ENCODE measurements around the gene ASB8.
A peak's percentile ranks its signal among the peaks of the same experiment; 100 is the strongest.
"Not testable (repeated sequence)": the region's sequence is repeated elsewhere in the genome, so short reads cannot be mapped to it uniquely, and the experiment has no call there.

The ASB8 gene

DNA sequence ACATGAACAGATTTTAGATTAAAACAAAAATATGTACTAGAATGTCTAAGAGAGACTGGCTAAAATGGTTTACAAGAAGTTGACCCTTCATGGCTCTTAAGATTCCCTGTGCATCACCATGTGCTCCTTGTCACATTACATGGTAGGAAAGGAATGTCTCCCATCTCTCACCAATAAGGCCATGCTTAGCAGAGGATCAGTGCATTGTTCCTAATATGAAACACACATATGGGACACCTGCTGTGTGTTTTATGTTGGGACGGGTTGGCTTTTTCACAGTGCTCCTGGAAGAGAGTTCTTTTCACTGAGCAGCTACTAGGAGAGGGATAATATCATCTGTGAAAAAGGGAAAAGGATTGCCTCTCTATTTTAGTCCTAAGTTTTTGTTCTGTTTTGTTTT, 28.5 kb downstream of the ASB8 start:
- Histone ChIP-seq H3K27me3 (ENCODE audit: control insufficient read depth, insufficient read depth, low read length) (no peaks in the 10 kb centered on the region), H3K9ac (ENCODE audit: low read length) (no peak overlapping the region), H3K27ac (ENCODE audit: low read length) (no peak overlapping the region), H3K36me3 (ENCODE audit: control insufficient read depth, low read depth, low read length) (peaks cover 73% of the 10 kb centered on the region), H3K9me3 (ENCODE audit: control insufficient read depth, low read depth, low read length) (no peaks in the 10 kb centered on the region), H3K4me1 (ENCODE audit: control insufficient read depth, low read depth, low read length) (no peaks in the 10 kb centered on the region), H3K4me3 (ENCODE audit: low read length) (no peak overlapping the region)

DNA sequence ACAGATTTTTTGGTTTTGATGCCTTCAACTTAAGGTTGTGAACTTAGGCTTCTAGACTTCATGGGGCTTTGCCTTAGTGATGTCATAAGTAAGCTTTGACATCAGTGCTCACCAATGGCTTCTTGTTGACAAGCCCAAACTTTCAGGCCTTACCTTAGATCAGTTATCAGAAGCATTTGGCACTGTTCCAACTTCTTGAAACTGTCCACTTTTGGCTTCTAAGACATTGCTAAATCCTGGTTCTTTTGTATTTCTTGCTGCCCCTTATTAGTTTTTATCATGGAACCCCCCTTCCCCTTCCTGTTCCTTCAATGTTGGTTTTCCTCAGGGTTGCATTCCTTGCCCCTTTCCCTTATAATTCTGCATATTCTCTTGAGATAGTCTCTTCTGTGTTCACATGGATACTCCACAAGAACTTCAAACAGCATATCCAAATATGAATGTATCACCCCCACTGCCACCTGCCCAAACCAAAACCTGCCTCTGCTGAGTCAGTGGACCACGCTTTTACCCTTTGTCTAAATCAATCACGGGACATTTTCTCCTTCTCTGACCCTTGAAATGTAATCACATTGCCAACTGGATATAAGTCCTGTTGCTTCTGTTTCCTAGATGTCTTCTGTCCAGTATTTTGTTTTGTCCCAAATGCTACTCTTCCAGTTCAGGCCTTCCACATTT, 30.2 kb downstream of the ASB8 start:
- Histone ChIP-seq H3K27ac (ENCODE audit: low read length) (no peak overlapping the region), H3K27me3 (ENCODE audit: control insufficient read depth, insufficient read depth, low read length) (no peaks in the 10 kb centered on the region), H3K9me3 (ENCODE audit: control insufficient read depth, low read depth, low read length) (no peaks in the 10 kb centered on the region), H3K9ac (ENCODE audit: low read length) (no peak overlapping the region), H3K4me3 (ENCODE audit: low read length) (no peak overlapping the region), H3K36me3 (ENCODE audit: control insufficient read depth, low read depth, low read length) (peaks cover 71% of the 10 kb centered on the region), H3K4me1 (ENCODE audit: control insufficient read depth, low read depth, low read length) (no peaks in the 10 kb centered on the region)

DNA sequence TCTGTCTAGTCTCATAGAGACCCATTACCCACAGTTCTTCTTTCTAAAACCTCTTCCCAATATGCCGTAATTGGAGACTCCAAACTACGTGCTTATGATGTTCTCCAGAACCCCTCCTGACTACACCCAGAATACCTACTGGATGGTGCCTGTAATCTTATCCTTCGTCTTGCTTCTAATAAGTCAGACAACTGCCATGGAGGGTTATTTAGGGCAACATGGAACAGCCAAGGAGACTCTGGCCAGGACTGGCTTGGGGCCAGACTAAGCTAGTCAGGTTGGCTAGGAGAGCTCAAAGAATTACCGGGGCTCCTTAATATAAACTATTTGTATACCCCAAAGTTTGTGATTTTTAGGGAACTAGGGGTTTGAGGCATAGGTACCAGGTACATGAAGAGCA, 31.3 kb downstream of the ASB8 start:
- Histone ChIP-seq H3K36me3 (ENCODE audit: control insufficient read depth, low read depth, low read length) (peaks cover 60% of the 10 kb centered on the region), H3K9me3 (ENCODE audit: control insufficient read depth, low read depth, low read length) (no peaks in the 10 kb centered on the region), H3K9ac (ENCODE audit: low read length) (no peak overlapping the region), H3K4me1 (ENCODE audit: control insufficient read depth, low read depth, low read length) (no peaks in the 10 kb centered on the region), H3K4me3 (ENCODE audit: low read length) (no peak overlapping the region), H3K27me3 (ENCODE audit: control insufficient read depth, insufficient read depth, low read length) (no peaks in the 10 kb centered on the region), H3K27ac (ENCODE audit: low read length) (no peak overlapping the region)

DNA sequence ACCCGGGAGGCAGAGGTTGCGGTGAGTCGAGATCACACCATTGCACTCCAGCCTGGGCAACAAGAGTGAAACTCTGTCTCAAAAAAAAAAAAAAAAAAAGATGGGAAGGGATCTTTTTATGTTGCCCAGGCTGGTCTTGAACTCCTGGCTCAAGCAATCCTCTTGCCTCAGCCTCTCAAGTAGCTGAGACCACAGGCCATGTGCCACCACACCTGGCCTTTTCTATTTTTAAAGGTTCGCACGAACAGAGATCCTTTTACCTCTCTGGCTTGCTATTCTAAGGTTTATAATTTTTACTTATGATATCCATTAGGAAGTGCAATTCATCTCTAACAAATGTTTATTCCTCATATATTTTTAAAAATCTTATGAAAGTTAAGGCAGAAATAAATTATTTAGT, 31.8 kb downstream of the ASB8 start:
- not testable (repeated sequence) for H3K27ac ChIP-seq (ENCODE audit: low read length); H3K9ac ChIP-seq (ENCODE audit: low read length); H3K4me1 ChIP-seq (ENCODE audit: control insufficient read depth, low read depth, low read length); H3K27me3 ChIP-seq (ENCODE audit: control insufficient read depth, insufficient read depth, low read length); H3K9me3 ChIP-seq (ENCODE audit: control insufficient read depth, low read depth, low read length); H3K4me3 ChIP-seq (ENCODE audit: low read length)
- peaks cover 56% of the 10 kb centered on the region for H3K36me3 ChIP-seq (ENCODE audit: control insufficient read depth, low read depth, low read length)

DNA sequence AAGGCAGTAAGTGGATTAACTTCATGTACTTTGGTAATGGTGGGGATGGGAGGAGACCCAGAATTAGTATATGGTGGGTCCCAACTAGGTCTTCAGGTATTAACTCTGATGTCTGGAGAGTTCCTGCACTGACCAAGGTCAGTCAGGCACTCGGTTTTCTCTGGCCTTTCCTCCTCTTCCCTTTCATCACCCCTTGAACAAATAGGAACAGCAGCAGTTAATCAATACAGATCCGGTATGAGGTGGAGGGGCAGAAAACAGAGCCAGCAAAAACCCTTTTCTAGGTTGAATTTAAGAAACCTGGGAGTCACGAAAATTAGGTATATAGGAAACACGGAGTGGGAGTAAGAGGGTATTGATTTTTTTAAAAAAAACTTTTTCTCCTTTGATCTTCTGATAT, 34.1 kb downstream of the ASB8 start:
- Histone ChIP-seq H3K36me3 (ENCODE audit: control insufficient read depth, low read depth, low read length) (peaks cover 39% of the 10 kb centered on the region), H3K27ac (ENCODE audit: low read length) (no peak overlapping the region), H3K4me3 (ENCODE audit: low read length) (no peak overlapping the region), H3K27me3 (ENCODE audit: control insufficient read depth, insufficient read depth, low read length) (no peaks in the 10 kb centered on the region), H3K9me3 (ENCODE audit: control insufficient read depth, low read depth, low read length) (no peaks in the 10 kb centered on the region), H3K4me1 (ENCODE audit: control insufficient read depth, low read depth, low read length) (peaks cover 16% of the 10 kb centered on the region), H3K9ac (ENCODE audit: low read length) (no peak overlapping the region)

DNA sequence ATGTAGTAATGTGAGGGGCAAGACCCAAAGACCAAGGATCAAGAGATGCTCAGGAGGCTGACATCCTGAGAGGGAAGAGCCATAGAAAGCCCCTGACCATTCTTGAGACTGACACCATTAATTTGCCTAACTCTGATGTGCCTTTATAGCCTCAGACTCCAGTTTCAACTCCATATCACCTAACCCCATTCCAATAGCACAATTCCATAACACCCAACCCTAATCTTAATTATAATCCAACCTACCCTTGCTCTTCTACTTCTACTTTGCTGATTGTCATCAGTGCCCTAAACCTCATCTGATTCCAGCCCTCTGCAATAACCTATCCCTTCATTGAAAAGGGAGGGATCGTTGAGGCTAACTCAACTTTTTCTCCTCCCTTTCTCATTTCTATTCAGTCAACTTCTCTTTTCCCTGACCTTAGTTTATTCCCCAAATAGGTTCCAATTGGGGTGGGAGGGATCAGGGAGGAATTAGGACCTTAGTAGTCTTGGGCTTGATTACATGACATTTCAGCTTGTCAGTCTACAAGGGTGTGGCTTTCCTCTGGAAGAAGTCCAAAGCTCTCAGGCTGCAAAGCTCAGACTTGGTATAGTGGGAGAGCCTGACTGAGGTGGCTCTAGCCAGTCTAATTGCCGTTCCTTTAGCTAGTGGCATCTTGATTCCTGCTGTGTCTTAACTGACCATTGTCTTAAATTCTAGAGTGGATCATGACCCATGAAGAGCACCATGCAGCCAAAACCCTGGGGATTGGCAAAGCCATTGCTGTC, 35.1 kb downstream of the ASB8 start:
- Histone ChIP-seq H3K27me3 (ENCODE audit: control insufficient read depth, insufficient read depth, low read length) (no peaks in the 10 kb centered on the region), H3K4me1 (ENCODE audit: control insufficient read depth, low read depth, low read length) (peaks cover 17% of the 10 kb centered on the region), H3K36me3 (ENCODE audit: control insufficient read depth, low read depth, low read length) (peaks cover 34% of the 10 kb centered on the region), H3K9ac (ENCODE audit: low read length) (no peak overlapping the region), H3K27ac (ENCODE audit: low read length) (no peak overlapping the region), H3K4me3 (ENCODE audit: low read length) (no peak overlapping the region), H3K9me3 (ENCODE audit: control insufficient read depth, low read depth, low read length) (no peaks in the 10 kb centered on the region)

DNA sequence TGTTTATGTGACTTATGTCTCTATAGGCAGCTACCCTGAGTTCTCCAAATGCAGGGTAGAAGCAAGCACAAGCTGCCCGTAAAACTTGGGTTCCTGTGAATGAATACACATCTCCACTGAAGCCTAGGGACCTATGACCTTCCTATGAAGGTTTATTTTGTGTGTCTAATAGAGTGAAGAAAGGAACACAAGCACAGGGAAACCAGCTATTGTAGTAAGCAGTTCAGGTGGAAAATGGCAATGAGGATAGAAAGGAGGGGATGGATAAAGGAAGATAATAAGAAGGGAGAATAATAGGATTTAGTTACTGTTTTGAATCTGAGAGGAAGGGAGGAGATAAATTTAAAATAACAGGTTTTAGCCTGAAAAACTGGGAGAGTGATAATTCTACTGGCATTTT, 35.8 kb downstream of the ASB8 start:
- Histone ChIP-seq H3K9ac (ENCODE audit: low read length) (no peak overlapping the region), H3K27ac (ENCODE audit: low read length) (no peak overlapping the region), H3K4me3 (ENCODE audit: low read length) (no peak overlapping the region), H3K9me3 (ENCODE audit: control insufficient read depth, low read depth, low read length) (no peaks in the 10 kb centered on the region), H3K4me1 (ENCODE audit: control insufficient read depth, low read depth, low read length) (peaks cover 17% of the 10 kb centered on the region), H3K27me3 (ENCODE audit: control insufficient read depth, insufficient read depth, low read length) (no peaks in the 10 kb centered on the region), H3K36me3 (ENCODE audit: control insufficient read depth, low read depth, low read length) (peaks cover 28% of the 10 kb centered on the region)

DNA sequence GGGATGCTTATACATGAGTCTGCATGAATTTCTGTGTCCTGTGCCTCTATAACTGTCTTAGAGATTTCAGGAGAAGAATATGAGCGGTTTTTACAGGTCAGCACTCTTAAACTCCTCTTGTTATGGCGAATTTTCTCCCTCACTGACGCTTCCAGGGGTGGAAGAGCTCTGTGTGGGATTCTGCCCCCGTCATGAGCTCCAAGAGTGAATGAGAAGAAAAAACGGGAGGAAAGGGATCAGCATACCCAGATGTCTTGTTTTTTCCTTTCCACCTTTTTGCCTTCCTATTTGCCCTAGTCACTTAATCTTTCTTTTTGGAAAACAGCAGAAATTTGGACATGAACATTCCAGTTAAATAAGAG, 37.5 kb downstream of the ASB8 start:
- no peaks in the 10 kb centered on the region for H3K27me3 ChIP-seq (ENCODE audit: control insufficient read depth, insufficient read depth, low read length)
- H3K4me3 ChIP-seq (ENCODE audit: low read length): peak overlapping the region; percentile 76
- no peak overlapping the region for H3K27ac ChIP-seq (ENCODE audit: low read length)
- H3K9me3 ChIP-seq (ENCODE audit: control insufficient read depth, low read depth, low read length): no peaks in the 10 kb centered on the region
- peaks cover 21% of the 10 kb centered on the region for H3K36me3 ChIP-seq (ENCODE audit: control insufficient read depth, low read depth, low read length)
- H3K4me1 ChIP-seq (ENCODE audit: control insufficient read depth, low read depth, low read length): peaks cover 17% of the 10 kb centered on the region
- peak overlapping the region; percentile 63 for H3K9ac ChIP-seq (ENCODE audit: low read length)

DNA sequence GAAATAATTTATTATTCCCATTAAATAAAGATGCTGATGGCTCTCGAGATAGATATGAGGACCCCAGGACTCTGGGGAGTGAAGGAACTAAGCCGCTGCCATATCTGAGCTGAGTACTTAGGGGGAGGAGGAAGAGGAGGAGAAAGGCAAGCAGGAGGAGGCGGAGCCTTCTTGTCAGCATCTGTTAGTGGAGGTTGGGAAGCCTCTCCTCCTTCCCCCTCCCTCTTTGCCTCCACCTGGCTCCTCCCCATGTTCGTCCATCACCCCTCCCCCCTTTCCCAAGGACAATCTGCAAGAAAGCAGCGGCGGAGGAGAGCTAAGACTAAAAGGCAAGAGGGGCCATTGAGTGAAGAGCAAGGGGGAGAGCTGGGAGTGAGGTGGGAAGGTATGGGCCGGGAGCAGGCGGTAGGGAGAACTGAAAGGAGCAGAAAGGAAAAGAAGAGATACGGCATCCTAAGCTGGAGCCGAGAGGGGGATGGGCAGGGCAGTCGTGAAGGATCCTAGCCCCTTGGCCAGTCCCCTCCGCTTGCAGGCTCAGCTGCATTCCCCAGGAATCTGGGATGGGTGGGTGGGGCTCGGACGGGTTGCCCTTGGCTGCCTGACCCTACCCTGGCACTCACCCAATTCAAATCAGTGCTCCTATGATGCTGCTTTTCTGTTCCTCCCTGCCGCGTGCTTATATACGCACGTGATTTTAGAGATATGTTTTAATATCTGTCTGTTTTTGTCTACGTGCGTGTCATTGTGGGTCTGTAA, 38.1 kb downstream of the ASB8 start, which contains the start of gene PFKM:
Gene PFKM, plus strand, starts transcription at position 287 of the 756 bp plus-strand sequence. CDS start 3,411 bp downstream, outside the sequence.
- Histone ChIP-seq H3K27ac (ENCODE audit: low read length) (peak within 1 kb of the TSS; percentile 69), H3K9me3 (ENCODE audit: control insufficient read depth, low read depth, low read length) (no peaks in the 10 kb centered on the region), H3K9ac (ENCODE audit: low read length) (peak within 1 kb of the TSS; percentile 63), H3K4me1 (ENCODE audit: control insufficient read depth, low read depth, low read length) (peaks cover 17% of the 10 kb centered on the region), H3K27me3 (ENCODE audit: control insufficient read depth, insufficient read depth, low read length) (no peaks in the 10 kb centered on the region), H3K36me3 (ENCODE audit: control insufficient read depth, low read depth, low read length) (peaks cover 17% of the 10 kb centered on the region), H3K4me3 (ENCODE audit: low read length) (peak within 1 kb of the TSS; percentile 76)

DNA sequence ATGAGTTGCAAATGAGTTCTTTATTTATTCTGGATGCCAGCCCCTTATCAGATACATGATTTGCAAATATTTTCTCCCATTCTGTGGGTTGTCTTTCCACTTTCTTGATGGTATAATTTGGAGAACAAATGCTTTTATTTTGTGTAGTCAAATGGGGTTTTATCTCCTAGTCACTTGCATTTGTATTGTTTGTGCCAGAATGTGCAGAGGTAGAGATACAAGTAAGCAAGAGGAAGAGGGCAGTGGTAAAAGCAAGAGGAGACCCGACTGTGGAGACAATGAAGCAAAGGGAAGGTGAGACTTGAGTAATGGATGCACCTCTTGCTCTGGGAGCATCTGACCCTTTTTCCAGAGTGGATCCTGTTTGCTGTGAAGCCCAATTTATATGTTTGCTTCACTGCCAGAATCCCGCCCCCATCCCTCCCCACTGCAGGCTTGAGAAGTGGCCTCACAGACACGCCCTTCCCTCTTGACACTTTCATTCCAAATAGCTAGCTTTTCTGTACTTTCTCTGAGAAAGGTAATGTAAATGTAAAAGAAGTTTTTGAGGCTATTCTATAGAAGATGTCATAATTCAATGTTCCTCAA, 38.9 kb downstream of the ASB8 start:
- H3K4me1 ChIP-seq (ENCODE audit: control insufficient read depth, low read depth, low read length): peaks cover 17% of the 10 kb centered on the region
- H3K4me3 ChIP-seq (ENCODE audit: low read length): peak overlapping the region; percentile 76
- H3K27me3 ChIP-seq (ENCODE audit: control insufficient read depth, insufficient read depth, low read length): no peaks in the 10 kb centered on the region
- no peaks in the 10 kb centered on the region for H3K9me3 ChIP-seq (ENCODE audit: control insufficient read depth, low read depth, low read length)
- H3K27ac ChIP-seq (ENCODE audit: low read length): no peak overlapping the region
- H3K36me3 ChIP-seq (ENCODE audit: control insufficient read depth, low read depth, low read length): peaks cover 11% of the 10 kb centered on the region
- H3K9ac ChIP-seq (ENCODE audit: low read length): no peak overlapping the region

DNA sequence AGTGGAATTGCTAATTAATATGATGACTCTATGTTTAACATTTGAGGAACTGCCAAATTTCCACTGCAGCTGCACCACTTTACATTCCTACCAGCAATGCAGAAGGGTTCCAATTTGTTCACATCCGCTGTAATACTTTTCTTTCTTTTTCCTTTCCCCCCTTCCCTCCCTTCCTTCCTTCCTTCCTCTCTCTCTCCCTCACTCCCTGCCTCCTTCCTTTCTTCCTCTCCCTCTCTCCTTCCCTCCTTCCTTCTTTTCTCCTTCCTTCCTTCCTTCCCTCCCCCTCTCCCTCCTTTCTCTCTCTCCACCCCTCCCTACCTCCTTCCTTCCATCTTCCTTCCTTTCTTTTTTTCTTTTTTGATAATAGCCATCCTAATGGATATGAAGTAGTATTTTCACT, 41.4 kb downstream of the ASB8 start:
- peaks cover 17% of the 10 kb centered on the region for H3K4me1 ChIP-seq (ENCODE audit: control insufficient read depth, low read depth, low read length)
- H3K27me3 ChIP-seq (ENCODE audit: control insufficient read depth, insufficient read depth, low read length): no peaks in the 10 kb centered on the region
- no peaks in the 10 kb centered on the region for H3K9me3 ChIP-seq (ENCODE audit: control insufficient read depth, low read depth, low read length)
- H3K9ac ChIP-seq (ENCODE audit: low read length): no peak overlapping the region
- H3K27ac ChIP-seq (ENCODE audit: low read length): no peak overlapping the region
- no peak overlapping the region for H3K4me3 ChIP-seq (ENCODE audit: low read length)
- no peaks in the 10 kb centered on the region for H3K36me3 ChIP-seq (ENCODE audit: control insufficient read depth, low read depth, low read length)
